Measurements from ENCODE around the gene RPS6KC1. TPM values are rescaled to one million over a fixed set of nuclear protein-coding genes. Genes with fewer than 3 reads are reported as not detected.

The RPS6KC1 gene
- total and polyA plus RNA-seq, 4 donors = 2.9 to 41.6 (median 11.1) TPM

GRCh38 chr1:213089924-213090677 is 39.1 kb downstream of the RPS6KC1 start:
- Histone ChIP-seq H3K27me3 (ENCODE audit: control insufficient read depth in 3 of 3, insufficient read depth in 3 of 3, low read length in 2 of 3) (no peaks in the 10 kb centered on the region), H3K9me3 (ENCODE audit: control insufficient read depth in 4 of 4, insufficient read depth in 3 of 4, low read length in 3 of 4) (no peaks in the 10 kb centered on the region), H3K36me3 (ENCODE audit: control insufficient read depth in 4 of 4, insufficient read depth in 4 of 4, low read length in 4 of 4) (peaks cover 4 to 10% (median 8%) of the 10 kb centered on the region in 4 donors), H3K27ac (ENCODE audit: low read depth in 1 of 2, low read length in 1 of 2) (no peak overlapping the region), H3K4me3 (no peak overlapping the region), H3K4me1 (ENCODE audit: control insufficient read depth in 5 of 5, insufficient read depth in 5 of 5, low read length in 5 of 5) (no peaks in the 10 kb centered on the region), H3K9ac (ENCODE audit: insufficient read depth in 1 of 2, low read length in 2 of 2) (no peak overlapping the region)
- DNase-seq (no peak), ATAC-seq (ENCODE audit: insufficient read depth, low FRiP score) (no peak)
- TF ChIP-seq CTCF (IDR thresholded peaks at IDR 0.05; ENCODE audit: control extremely low read depth, extremely low read depth) = no peak

- no peak for TF ChIP-seq CTCF (IDR thresholded peaks at IDR 0.05; ENCODE audit: control extremely low read depth, extremely low read depth)
- Histone ChIP-seq H3K4me1 (ENCODE audit: control insufficient read depth in 5 of 5, insufficient read depth in 5 of 5, low read length in 5 of 5) (no peaks in the 10 kb centered on the region), H3K27me3 (ENCODE audit: control insufficient read depth in 3 of 3, insufficient read depth in 3 of 3, low read length in 2 of 3) (no peaks in the 10 kb centered on the region), H3K27ac (ENCODE audit: low read depth in 1 of 2, low read length in 1 of 2) (no peak overlapping the region), H3K9ac (ENCODE audit: insufficient read depth in 1 of 2, low read length in 2 of 2) (no peak overlapping the region), H3K36me3 (ENCODE audit: control insufficient read depth in 4 of 4, insufficient read depth in 4 of 4, low read length in 4 of 4) (peaks cover 2 to 10% (median 5%) of the 10 kb centered on the region in 4 donors), H3K4me3 (no peak overlapping the region), H3K9me3 (ENCODE audit: control insufficient read depth in 4 of 4, insufficient read depth in 3 of 4, low read length in 3 of 4) (no peaks in the 10 kb centered on the region)
- ATAC-seq (ENCODE audit: insufficient read depth, low FRiP score) (no peak), DNase-seq (no peak)
- 86% methylated on average over 3 of the region's 3 CpGs for WGBS, 2 donors
Observed at GRCh38 chr1:213094446-213094845, 43.4 kb downstream of the RPS6KC1 start.

GRCh38 chr1:213095467-213095866 is 44.4 kb downstream of the RPS6KC1 start:
- ATAC-seq (ENCODE audit: insufficient read depth, low FRiP score) (no peak), DNase-seq (no peak)
- H3K9me3 ChIP-seq (ENCODE audit: control insufficient read depth in 4 of 4, insufficient read depth in 3 of 4, low read length in 3 of 4) = no peaks in the 10 kb centered on the region
- H3K27ac ChIP-seq (ENCODE audit: low read depth in 1 of 2, low read length in 1 of 2) = no peak overlapping the region
- H3K36me3 ChIP-seq (ENCODE audit: control insufficient read depth in 4 of 4, insufficient read depth in 4 of 4, low read length in 4 of 4) = peaks cover 2 to 10% (median 5%) of the 10 kb centered on the region in 4 donors
- H3K4me3 ChIP-seq = no peak overlapping the region
- 95 to 98% methylated on average over 1 of the region's 1 CpG for WGBS, 2 donors
- H3K27me3 ChIP-seq (ENCODE audit: control insufficient read depth in 3 of 3, insufficient read depth in 3 of 3, low read length in 2 of 3) = no peaks in the 10 kb centered on the region
- no peak overlapping the region for H3K9ac ChIP-seq (ENCODE audit: insufficient read depth in 1 of 2, low read length in 2 of 2)
- TF ChIP-seq CTCF (IDR thresholded peaks at IDR 0.05; ENCODE audit: control extremely low read depth, extremely low read depth) = no peak
- H3K4me1 ChIP-seq (ENCODE audit: control insufficient read depth in 5 of 5, insufficient read depth in 5 of 5, low read length in 5 of 5) = no peaks in the 10 kb centered on the region
